Bronchial epithelial cell (primary cell): ENCODE results near the gene NUTF2. TPM values are rescaled to one million over a fixed set of nuclear protein-coding genes. Genes with fewer than 3 reads are reported as not detected.
"Not testable (repeated sequence)": the region's sequence is repeated elsewhere in the genome, so short reads cannot be mapped to it uniquely, and the experiment has no call there.

Source experiments
- DNase-seq: peaks from one replicate; pipeline ENCODE4 v3.0.0-alpha.2; 2010; ENCODE audit warnings: low read depth
- FAIRE-seq: peaks from 2 replicates; lab custom pipeline; 2011; peaks lifted over from hg19 to GRCh38; lab: Jason Lieb, UNC
- H3K27me3 ChIP-seq: 2 replicates; pipeline ENCODE4 v1.5.1; 2011; ENCODE audit warnings: low read length; ENCODE audit not compliant: control insufficient read depth, insufficient read depth
- H3K36me3 ChIP-seq: 2 replicates; pipeline ENCODE4 v1.5.1; 2011; ENCODE audit warnings: low read length; ENCODE audit not compliant: control insufficient read depth, insufficient read depth
- H3K4me3 ChIP-seq: 2 replicates; pipeline ENCODE4 v1.5.1; 2011; ENCODE audit warnings: mild to moderate bottlenecking, low read depth, low read length, control low read depth
- total RNA-seq: library from RNA; depleted of rRNA; stranded (reverse); fragments of >200 nt; gene quantifications from 2 replicates; pipeline ENCODE4 v1.2.1, GENCODE V29; 2014
- TF ChIP-seq, protein P1 (sequence below): IDR thresholded peaks from 2 replicates; pipeline ENCODE4 v1.5.1; 2011; ENCODE audit warnings: mild to moderate bottlenecking, moderate library complexity, low read length, control low read depth, inconsistent platforms; ENCODE audit not compliant: insufficient read depth, severe bottlenecking

Gene NUTF2
- total RNA-seq, 1 donor from 2014 or later: 42.6 TPM

DNA sequence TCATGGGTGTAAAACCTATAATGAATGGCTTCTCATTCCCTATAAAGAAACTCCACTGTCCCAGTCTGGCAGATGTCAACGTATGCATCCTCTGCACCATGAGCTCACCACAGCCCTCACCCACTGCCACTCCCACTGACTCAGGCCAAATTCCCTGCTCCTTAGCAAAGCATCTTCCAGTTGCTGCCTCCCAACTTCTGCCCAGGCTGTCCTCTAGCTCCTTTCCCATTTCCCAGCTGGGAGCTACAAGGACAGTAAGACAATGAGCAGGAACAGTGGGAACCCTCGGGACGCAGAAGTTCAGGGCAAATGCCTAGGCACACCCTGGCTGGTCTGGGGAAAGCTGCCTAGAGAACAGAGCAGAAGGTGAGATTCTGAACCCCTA lies 13.7 kb upstream of the NUTF2 start:
- Histone ChIP-seq H3K27me3 (no peaks in the 10 kb centered on the region), H3K36me3 (peaks cover 18% of the 10 kb centered on the region), H3K4me3 (peak overlapping the region; percentile 60)
- FAIRE-seq (no peak), DNase-seq (peak; percentile 82)
- TF ChIP-seq, protein P1, sequence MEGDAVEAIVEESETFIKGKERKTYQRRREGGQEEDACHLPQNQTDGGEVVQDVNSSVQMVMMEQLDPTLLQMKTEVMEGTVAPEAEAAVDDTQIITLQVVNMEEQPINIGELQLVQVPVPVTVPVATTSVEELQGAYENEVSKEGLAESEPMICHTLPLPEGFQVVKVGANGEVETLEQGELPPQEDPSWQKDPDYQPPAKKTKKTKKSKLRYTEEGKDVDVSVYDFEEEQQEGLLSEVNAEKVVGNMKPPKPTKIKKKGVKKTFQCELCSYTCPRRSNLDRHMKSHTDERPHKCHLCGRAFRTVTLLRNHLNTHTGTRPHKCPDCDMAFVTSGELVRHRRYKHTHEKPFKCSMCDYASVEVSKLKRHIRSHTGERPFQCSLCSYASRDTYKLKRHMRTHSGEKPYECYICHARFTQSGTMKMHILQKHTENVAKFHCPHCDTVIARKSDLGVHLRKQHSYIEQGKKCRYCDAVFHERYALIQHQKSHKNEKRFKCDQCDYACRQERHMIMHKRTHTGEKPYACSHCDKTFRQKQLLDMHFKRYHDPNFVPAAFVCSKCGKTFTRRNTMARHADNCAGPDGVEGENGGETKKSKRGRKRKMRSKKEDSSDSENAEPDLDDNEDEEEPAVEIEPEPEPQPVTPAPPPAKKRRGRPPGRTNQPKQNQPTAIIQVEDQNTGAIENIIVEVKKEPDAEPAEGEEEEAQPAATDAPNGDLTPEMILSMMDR: no peak

DNA sequence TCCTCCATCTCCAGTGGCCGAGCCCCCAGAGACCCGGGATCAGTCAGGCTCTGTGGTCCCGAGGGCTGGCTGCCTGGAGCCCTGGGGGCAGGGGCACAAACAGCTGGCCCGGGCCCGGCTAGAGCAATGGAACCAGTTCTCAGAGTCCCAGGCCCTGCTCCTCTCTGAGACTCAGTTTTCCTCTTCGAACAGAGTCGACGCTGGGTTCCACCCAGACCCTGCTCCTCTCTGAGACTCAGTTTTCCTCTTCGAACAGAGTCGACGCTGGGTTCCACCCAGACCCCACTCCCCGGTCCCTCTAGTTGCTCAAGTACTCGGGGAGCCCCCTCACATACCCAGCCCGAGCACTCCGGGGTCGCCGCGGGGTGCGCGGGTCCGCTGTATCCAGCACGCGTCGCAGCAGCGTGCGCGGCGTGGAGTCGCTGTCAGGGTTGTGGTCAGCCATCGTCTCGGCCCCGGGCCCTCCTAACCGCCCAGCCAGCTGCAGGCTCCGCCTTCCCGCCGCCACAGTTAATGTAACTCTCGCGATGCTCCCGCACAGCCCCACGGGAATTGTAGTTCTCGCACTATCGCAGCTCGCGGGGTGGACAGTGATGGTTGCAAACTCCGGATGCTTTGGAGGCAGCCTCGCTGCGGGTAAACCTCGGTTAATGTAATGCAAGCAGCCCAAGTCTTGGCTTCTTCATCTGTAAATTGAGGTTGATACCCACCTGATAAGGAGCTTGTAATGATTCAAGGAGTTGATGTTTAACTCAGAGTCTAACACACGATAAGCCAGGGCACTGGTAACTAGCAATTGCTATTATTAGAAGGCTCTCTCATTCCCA lies 13.1 kb upstream of the NUTF2 start:
- peak; percentile 76 for DNase-seq
- Histone ChIP-seq H3K36me3 (peaks cover 18% of the 10 kb centered on the region), H3K27me3 (no peaks in the 10 kb centered on the region), H3K4me3 (peak overlapping the region; percentile 60)
- FAIRE-seq: no peak
- TF ChIP-seq, protein P1: no peak

DNA sequence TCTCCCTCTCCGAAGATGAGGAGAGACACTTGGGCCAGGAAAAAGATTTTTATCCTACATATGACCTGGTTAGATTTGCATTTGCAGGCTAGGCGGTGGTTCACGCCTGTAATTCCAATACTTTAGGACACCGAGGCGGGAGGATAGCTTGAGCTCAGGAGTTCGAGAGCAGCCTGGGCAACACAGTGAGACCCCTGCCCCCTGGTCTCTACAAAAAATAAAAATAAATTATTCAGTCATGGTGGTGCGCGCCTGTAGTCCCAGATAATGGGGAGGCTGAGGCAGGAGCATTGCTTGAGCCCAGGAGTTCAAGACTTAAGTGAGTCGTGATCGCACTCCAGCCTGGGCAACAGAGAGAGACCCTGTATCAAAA lies 12.5 kb upstream of the NUTF2 start:
- TF ChIP-seq, protein P1: no peak
- peaks cover 17% of the 10 kb centered on the region for H3K36me3 ChIP-seq
- no peak overlapping the region for H3K4me3 ChIP-seq
- no peaks in the 10 kb centered on the region for H3K27me3 ChIP-seq
- no peak for FAIRE-seq
- no peak for DNase-seq

DNA sequence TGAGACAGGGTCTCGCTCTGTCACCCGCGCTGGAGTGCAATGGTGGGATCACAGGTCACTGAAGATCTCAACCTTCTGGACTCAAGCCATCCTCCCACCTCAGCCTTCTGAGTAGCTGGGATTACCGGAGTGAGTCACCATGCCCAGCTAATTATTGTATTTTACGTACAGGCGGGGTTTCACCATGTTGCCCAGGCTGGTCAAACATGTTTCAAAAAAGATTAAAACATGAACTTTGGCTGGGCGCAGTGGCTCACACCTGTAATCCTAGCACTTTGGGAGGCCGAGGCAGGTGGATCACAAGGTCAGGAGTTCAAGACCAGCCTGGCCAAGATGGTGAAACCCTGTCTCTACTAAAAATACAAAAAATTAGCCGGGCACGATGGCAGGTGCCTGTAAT lies 9.5 kb upstream of the NUTF2 start:
- FAIRE-seq, H3K4me3 ChIP-seq, DNase-seq, H3K27me3 ChIP-seq, H3K36me3 ChIP-seq: not testable (repeated sequence)

DNA sequence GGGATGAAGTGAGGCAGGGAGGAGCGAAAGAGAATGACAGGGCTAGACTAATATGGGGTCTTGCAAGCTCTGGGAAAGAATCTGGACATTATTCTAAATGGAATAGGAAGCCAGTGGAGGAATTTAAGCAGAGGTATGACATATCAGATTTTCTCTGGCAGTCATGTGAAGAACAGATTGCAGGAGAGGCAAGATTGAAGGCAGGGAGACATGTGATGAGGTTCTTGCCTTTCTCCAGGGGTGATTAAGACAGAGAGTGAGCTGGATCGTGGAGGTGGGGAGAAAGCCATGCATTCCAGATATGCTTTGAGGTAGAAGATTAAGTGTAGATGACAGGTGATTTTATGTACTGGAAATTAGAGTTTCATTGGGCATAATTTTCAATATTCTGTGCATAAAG lies 8.9 kb upstream of the NUTF2 start:
- H3K27me3 ChIP-seq: no peaks in the 10 kb centered on the region
- no peak overlapping the region for H3K4me3 ChIP-seq
- DNase-seq (no peak), FAIRE-seq (no peak)
- H3K36me3 ChIP-seq: no peaks in the 10 kb centered on the region
- TF ChIP-seq, protein P1: no peak

DNA sequence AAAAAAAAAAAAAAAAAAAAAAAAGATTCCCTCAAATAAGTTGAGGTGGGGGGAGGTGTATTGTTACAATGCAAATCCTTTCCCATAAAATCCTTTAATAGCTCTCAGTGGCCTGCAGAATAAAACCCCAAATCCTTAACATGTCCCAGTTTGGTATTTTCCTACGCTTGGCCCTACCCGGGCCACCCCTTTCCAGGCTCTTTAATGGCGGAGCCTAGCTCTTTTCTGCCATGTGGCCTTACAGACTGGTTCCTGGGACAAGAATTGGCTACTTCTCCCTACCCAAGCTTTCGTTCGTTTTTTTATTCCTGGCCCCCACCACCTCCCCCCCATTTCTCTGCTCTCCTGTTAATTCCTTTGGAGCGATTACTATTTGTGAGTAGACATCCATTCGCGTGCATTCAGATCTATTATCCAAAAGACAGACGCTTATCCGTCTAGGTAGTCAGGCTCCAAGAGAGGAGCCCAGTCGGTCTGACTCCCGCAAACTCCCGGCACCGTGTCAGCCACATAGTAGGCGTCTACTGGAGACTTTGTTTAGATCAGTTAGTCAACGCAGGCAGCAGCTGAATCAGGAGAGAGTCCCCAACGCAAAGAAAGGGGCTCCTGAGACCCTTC lies 5.4 kb upstream of the NUTF2 start:
- Histone ChIP-seq H3K27me3 (no peaks in the 10 kb centered on the region), H3K36me3 (peaks cover 3% of the 10 kb centered on the region), H3K4me3 (peak overlapping the region; percentile 75)
- TF ChIP-seq, protein P1: no peak
- DNase-seq: no peak
- FAIRE-seq: no peak
